Putamen (tissue), 1 donor: ENCODE data around the gene LRBA.
"Not testable (repeated sequence)": the region's sequence is repeated elsewhere in the genome, so short reads cannot be mapped to it uniquely, and the experiment has no call there.

Experiments
- DNase-seq: peaks from one replicate; pipeline ENCODE4 v3.0.0-alpha.2; 2016; ENCODE audit warnings: low spot score

Gene LRBA

DNA sequence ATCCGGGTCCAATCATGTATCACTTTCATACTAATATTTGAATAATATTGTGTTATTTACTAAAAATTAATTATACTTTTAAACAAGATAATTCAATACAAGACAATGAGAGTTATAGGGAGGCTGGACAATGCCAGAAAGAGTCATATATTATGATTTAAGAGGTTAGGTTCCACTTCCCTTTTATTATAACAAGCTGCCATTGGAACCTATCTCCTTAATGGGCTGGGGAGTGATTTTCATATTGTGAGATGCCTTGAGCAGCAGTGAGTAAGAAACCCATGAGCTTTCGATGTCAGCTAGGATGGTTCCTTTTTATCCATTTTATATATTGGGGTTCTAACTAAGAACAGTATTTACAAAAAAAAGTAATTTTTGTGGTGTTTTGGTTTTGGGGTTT lies 341.3 kb downstream of the LRBA start:
- DNase-seq, result no peak

DNA sequence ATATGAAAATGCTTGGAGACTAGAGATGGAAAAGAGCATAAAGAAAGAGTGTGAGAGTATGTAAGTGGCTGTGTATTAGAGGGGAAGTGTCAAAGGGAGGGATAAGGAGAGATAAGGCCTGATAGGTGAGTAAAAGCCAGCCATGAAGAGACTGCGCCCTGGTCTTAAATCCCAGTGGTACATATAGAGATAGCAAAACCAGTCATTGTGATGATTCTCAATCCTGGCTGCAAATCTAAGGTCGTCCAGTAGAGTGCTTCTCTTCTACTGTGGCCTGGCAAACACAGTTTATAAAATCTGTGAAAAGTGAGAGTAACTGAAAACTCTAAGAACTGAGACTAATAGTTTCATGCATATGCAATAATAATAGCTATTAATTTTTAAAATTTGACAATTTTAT lies 346.3 kb downstream of the LRBA start:
- DNase-seq, result no peak

DNA sequence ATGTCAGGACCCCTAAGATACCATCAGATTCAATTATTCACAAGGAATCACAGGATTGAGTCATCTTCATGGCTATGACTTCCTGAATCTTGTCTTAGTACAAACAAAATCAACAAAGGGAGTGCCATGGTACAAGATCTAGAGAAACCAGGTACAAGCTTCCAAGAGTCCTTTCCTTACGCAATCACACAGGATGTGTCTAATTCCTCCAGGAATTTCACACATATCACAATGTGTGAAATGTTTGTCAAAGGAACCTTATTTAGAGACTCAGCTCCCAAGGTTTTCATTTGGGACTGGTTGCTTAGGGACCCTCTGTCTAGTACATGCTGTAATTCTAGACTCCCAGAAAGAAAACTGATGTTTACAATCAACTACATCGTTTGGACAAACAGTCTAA lies 350.1 kb downstream of the LRBA start:
- DNase-seq, result no peak

DNA sequence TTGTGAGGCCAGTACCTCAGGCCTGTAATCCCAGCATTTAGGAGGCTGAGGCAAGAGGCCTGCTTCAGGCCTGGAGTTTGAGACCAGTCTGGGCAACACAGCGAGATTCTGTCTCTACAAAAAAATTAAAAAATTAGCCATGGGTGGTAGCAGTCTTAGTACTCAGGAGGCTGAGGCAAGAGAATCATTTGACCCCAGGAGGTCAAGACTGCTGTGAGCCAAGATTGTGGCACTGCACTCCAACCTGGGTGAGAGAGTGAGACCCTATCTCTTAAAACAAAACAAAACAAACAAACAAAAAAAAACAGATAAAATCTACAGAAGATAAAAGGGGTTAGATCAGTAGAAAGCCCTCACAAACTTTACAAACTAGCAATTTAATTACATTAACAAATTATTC lies 352.4 kb downstream of the LRBA start:
- DNase-seq, result no peak

DNA sequence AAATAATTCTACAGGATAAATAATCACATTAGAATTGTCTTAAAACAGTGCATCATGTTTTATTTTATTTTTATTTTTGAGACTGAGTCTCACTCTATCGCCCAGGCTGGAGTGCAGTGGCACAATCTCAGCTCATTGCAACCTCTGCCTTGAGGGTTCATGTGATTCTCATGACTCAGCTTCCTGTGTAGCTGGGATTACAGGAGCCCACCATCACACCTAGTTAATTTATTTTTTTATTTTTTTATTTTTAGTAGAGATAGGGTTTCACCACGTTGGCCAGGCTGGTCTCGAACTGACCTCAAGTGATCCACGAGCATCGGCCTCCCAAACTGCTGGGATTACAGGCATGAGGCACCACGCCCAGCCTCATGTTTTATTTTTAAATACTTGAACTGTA lies 353.5 kb downstream of the LRBA start:
- DNase-seq, result not testable (repeated sequence)

DNA sequence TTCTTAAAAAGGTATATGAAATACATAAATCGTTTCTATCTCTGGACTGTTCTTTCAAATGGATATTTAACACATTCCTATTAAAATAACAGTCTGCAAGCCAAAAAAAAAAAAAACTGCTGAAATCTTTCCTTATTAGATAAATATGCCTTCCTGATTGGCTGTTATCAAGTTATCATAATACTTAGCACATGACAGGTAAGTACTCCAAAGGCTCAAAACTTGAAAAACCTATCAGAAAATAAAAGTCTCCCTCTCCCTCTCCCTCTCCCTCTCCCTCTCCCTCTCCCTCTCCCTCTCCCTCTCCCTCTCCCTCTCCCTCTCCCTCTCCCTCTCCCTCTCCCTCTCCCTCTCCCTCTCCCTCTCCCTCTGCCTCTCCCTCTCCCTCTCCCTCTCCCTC lies 356.8 kb downstream of the LRBA start:
- not testable (repeated sequence) for DNase-seq

DNA sequence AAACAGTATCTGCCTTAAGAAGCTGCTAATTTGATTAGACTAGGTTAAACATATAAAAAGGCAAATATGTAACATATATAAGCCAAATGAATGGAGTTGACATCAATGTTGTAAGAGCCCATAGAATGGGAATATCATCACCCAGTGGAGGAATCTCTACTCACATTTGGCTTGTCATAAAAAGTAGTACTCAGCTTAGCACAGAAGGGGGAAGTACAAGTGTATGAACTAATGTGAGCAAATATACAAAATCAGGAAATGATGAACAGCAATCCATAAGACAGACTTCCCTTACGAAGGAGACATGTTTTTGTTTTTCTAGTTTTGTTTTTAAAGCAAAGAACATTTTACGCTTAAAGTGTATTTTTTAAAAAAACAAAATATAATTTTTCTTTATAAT lies 358.2 kb downstream of the LRBA start:
- DNase-seq, result no peak

DNA sequence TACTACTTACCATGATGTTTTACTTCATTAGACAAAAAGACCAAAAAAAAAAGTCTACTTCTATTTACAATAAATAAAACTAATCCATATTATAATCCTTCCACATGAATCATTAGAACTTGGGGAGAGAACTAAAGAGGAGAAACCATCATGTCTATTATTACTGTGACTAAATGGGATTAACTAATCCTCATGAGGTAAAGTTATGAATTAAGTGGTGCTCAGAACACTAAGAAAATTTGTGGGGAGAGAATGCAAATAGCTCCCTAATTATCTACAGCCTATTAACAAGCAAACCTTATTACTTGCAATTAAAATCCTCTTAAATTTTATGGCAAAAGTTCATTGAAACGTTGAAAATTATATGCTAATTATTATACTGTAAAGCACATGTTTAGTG lies 364.3 kb downstream of the LRBA start:
- no peak for DNase-seq

DNA sequence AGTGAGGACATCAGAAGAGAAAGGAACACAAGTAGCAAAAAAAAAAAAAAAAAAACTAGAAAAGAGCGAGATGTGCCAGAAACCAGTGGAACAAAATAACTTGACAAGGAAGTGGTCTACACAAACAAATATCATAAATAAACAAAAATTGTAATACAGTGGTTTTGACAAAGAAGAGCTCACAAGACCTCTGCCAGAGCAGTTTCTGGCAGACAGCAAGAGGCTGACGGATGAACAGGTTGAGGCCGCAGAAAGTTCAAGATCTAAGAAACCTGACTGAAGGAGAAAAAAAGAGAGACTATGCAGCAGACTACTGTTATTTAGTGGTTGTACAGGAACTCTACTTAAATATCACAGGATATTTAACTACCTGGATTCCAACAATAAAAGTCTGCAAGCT lies 367.0 kb downstream of the LRBA start:
- no peak for DNase-seq

DNA sequence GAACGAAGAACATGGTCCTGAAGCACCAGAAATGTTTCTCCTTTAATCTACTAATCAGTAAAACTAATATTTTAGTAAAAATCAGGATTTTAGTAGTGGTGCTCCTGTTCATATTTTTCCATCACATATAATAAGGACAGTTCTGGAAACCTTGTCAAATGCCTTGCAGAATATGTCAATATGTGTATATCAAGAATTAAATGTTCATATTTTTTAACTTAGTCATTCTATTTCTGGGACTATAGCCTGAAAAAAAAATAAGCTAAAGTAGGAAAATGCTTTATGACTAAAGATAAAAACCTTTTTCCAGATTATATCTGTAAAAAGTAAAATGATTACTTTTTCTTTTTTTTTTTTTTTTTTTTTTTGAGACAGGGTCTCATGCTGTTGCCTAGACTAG lies 368.1 kb downstream of the LRBA start:
- DNase-seq, result no peak

DNA sequence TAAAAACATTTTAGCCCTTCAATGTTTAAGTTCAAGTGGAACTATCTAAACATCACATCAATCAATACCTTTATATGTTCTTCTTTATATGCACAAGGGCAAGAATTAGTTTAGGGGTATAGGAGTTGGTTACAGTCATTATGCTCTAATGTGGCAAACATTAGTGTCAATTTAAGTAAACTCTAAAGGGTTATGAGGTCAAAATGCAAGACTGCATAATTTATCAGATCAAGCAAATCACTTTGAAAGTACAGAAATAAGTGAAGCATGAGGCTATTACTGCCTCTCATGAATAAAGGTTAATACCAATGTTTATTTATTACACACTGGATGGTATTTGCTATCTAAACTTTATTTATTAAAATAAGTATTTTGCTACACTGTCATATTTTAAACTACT lies 373.5 kb downstream of the LRBA start:
- DNase-seq, result no peak

DNA sequence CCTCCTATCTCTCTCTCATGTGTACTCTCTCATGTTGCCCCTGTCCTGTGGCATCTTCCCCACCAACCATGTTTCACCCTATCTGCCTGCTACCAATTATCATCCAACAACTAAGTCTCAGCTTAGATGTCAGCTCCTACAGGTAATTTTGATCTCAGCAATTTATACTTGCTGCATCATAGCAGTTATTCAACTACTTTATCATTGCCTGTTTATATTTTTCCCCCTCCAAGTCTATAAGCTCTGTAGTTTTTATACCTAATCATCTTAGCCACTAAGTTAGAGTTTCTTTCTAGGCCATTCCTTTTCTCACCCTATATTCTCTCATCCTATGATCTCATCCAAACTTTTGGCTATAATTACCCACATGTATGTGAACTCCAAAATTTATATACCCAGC lies 382.4 kb downstream of the LRBA start:
- DNase-seq, result no peak

DNA sequence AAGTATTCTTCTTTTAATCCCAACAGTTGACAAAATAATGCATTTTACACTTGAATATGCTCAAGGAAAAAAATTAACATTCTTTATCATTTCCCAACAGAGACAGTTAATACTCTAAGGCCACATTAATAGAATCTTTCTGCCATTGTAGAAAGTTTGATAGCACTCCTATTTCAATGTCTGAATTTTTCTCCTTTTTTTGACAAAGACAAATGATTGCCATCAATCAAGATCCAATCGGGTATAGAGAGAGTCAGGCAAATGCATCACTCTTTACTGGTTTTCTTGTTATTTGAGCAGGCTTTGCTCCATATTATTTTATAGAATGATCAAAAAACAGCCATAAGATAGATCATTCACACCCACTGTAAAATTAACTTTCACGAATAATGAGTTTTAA lies 387.0 kb downstream of the LRBA start:
- DNase-seq, result no peak

DNA sequence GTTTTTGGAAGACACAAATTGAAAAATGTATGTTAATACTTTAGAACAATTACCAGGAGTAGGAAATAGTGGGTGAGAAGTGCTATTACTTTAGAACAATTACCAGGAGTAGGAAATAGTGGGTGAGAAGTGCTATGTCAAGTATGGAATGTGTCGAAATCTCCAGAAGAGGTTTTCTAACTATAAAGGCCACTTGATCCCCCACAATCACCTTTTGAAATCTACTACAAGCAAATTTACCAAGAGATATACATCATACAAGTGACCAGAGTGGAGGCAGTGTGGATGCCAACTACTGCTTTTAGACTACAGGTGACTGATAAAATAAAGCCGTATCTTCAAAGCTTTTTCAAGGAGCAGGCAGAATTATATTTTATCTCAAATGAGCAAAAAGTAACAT lies 390.1 kb downstream of the LRBA start:
- DNase-seq, result no peak

DNA sequence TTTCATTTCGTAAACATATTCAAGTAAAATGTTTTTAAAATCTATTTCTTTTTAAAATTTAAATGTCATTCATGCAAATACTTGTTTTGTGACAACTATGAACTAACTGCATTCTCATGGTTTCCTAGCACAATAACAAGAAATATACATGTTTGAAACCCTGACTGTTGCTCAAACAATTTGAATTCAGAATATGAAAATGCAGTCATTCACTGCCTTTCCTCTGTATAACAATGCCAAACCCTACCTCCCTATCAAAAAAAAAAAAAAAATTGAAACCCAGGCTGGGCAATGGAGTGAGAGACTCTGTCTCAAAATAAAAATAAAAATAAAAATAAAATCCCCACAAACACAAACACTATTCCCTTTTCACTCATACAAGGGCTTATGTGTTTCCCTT lies 391.0 kb downstream of the LRBA start:
- no peak for DNase-seq

DNA sequence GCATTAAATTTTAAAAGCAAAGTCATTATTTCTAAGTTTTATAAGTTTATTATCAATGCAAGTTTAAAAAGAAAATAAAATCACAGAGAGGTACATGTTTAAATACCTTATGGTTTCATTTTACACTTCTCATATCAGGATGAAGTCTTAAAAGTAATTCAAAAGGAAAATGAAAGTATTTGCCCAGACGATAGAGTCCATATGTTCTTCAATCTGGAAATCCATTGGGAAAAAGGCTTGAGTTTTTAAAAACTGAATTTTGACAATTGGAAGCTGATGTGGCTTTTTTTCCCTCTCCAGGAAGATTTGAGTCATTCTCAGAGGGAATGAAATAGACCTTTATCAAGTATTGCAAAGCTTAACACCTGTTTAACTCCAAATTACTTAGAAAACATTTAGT lies 396.0 kb downstream of the LRBA start:
- no peak for DNase-seq

DNA sequence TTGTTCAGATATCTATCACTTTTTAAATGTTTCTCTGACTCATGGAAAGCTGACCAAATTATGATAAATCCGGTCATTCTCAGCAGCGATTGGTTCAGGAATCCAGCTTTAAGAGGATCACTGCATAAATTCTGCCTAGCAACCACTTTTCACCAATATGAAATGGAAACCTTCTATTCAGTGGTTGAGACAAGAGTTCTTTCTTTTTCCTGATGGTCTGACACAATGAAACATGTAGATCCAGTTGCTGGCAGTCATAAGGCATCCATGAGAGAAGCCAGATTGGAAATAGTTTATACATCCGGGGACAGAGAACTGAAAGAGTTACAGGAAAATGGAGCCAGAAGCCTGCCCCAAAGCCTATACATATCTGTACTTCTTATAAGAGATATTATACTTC lies 406.0 kb downstream of the LRBA start:
- DNase-seq, result no peak

DNA sequence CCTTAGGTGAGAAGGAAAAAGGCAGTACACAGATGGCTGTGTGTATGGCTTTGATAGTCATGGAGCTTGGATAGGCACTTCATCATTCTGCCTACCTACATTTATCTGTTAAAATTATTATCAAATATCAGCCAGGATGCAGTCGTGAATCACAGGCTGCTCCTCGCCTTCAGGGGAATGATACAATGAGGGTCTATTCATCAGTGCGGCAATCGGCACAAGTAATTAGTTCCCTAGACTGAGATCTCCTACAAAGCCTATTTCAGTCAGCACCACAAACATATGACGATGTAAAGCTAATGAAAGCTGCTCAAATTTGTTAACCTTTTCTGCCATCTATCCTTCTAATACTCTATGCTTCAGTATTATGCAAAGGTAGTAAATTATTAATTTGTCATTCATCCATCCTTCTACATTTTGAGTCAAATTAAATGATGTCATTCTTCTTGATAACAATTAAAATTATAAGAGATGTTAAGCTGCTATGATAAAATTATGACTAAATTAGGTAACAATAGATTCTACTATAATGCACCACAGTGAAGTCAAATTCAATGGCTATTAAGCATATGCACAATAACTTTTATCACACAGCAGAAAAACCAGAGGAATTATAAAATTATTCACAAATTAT lies 414.2 kb downstream of the LRBA start:
- DNase-seq, result no peak

DNA sequence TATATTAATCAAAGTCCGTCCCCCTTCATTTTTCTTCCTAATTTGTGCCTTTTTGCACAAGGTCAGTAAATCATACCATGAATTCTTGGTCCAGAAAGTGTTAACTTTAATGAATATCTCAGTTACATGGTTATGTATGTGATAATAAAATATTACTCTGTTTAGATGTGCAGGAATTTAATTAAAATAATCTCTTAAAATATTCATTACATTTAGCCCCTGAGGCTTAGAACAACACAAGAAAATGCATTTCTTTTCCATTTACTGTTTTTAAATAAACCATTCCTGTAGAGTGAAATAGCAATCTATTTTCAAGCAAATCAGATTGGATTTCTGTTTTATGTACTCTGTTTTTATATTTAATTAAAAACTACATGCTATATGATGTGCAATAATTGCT lies 415.5 kb downstream of the LRBA start:
- no peak for DNase-seq

DNA sequence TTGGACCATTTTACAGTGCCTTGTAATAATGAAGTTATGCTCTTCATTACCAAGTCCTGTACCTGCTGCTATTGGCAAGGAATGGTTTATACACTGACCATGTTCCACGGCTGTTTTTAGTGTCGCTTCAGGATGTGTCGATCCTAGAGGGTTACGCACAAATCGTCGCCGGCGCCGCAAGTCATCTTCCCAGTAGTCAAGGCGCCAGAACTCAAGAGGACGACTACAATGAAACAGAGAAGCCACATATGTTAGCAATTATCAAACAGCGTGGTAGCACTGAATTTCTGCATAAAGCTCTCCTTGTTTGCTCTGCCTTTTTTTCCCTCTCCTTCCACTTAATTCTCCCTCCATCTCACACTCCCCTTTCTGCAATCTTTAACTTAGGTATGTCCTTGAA lies 416.2 kb downstream of the LRBA start:
- DNase-seq, result no peak

DNA sequence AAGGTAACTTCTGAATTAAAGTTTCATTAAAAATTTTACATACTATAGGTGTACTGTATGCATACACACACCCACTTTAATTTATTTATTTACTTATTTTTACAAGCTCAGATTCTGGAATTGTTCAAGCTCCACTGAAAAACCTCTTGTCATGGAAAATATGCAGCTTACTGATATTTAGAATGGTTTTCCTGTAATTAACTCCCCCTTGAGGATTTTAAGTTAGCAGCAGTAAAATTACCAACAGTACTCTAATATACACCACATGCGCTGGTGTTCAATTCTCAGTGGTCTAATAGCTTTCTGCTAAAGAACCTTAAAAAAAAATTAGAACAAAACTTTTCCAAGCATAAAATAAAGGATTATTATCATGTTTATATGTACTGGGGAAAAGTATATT lies 421.1 kb downstream of the LRBA start:
- DNase-seq, result no peak

DNA sequence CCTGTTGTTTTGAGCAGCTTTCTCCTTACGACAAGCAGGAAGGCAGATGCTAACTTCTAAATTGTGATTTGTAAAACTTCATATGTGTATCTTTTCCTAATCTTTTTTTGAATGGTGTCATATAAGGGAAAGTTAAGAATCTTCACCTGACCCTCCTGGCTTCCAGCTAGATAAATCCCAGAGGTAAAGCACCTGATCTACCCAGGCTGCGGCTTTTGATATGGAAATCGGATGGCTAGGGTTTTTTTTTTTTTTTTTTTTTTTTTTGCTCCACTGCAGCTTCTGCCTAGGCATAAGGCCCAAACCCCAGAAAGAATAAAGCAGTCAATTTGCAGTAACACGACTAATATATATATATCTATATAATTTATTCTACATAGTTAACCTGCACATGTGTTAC lies 423.2 kb downstream of the LRBA start:
- DNase-seq, result no peak

DNA sequence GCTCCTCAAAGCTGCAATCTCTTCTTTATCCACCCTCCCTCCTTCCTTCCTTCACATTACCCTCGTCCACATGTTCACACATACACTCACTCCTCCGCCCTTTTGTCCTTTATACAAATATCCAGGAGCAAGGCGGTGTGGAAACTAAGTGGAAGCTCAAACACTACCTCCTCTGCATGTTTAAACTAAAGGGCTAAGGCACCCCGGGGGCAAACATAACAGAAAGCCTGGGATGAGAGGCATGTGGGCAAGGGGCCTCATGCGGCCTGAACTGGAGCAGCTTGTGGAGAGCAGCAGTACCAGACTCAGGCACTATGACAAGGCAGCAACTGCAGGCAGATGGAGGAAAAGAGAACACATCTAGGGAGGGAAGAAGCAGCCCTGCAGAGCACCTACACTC lies 423.7 kb downstream of the LRBA start:
- DNase-seq, result no peak

DNA sequence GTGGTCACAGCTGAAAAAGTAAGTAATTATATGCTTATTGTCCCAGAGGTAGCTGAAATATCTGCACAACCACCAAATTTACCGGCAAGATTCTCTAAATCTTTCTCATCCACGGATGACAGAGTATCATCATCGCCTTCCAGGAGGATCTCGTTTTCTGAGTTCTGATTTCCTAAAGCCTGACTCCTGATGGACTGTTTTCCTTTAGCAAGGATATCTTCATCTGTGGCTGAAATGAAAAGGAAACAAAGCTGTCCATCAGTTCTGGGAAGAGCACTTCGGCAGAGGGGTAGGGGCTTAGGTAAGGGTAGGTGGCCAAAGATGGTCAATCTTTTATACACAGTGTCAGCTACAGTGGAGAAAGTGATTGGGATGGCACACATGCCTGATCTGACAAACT lies 424.5 kb downstream of the LRBA start:
- no peak for DNase-seq

DNA sequence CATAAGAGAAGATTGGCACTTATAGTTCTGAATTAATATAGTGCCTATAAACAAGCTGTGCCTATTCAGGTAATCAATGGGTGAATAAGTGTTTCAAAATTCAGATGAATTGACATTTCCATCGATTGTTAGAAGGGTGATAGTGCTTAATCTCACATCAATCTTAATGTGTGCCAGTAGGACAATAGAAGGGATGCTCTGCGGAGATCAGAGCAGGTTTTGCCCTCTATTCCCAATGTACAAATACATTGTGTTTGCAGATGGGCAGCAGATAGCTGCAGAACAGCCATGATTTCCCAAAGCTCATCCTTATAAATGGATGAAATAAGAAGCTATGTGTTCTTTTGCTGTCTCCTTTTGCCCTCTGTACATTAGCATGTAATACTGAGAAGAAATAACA lies 425.9 kb downstream of the LRBA start:
- no peak for DNase-seq
